PC-3 (cell line): ENCODE results near the gene FOXL1. TPM values are rescaled to one million over a fixed set of nuclear protein-coding genes. Genes with fewer than 3 reads are reported as not detected.

Source experiments
- ATAC-seq: fragments of 200-7000 bp; cut with Tn5 transposase; 2 replicates; pipeline ENCODE4 v1.9.1; 2020; ENCODE audit warnings: mild to moderate bottlenecking, moderate library complexity
- BruUV-seq: library from RNA; stranded (reverse); fragments of 400-500 nt; replicated peaks from 2 replicates; lab custom pipeline; 2021; lab: Mats Ljungman, UMichigan
- CTCF ChIA-PET: fragments of 300-600 bp; sonication (Branson Sonifier 250); formaldehyde crosslinking; loops from one replicate; lab custom pipeline; 2022; ENCODE audit warnings: antibody characterized with exemption; lab: Charles Lee
- POLR2A ChIA-PET: fragments of 300-600 bp; sonication (Branson Sonifier 250); formaldehyde crosslinking; loops from one replicate; lab custom pipeline; 2022; ENCODE audit warnings: antibody characterized with exemption; ENCODE audit not compliant: unreplicated experiment; lab: Charles Lee
- DNase-seq: peaks from one replicate; pipeline ENCODE4 v3.0.0-alpha.2; 2015
- H2AFZ ChIP-seq: fragments of 300-600 bp; sonication (generic); 2 replicates; pipeline ENCODE4 v1.6.0; 2016; ENCODE audit warnings: antibody characterized with exemption, low read length
- H3F3A ChIP-seq: fragments of 300-600 bp; sonication (generic); one replicate; pipeline ENCODE4 v1.6.0; 2017; ENCODE audit warnings: antibody characterized with exemption, low read length, control low read depth, mild to moderate bottlenecking; ENCODE audit not compliant: unreplicated experiment
- H3K27ac ChIP-seq: fragments of 300-600 bp; sonication (generic); 2 replicates; pipeline ENCODE4 v1.5.1; 2016; ENCODE audit warnings: mild to moderate bottlenecking, low read length
- H3K27me3 ChIP-seq: fragments of 300-600 bp; sonication (generic); 2 replicates; pipeline ENCODE4 v1.6.1; 2016; ENCODE audit warnings: low read length, mixed read lengths
- H3K36me3 ChIP-seq: fragments of 300-600 bp; sonication (generic); 2 replicates; pipeline ENCODE4 v1.6.1; 2016; ENCODE audit warnings: low read depth, mixed run types, low read length, mixed read lengths
- H3K4me1 ChIP-seq: fragments of 300-600 bp; sonication (generic); 2 replicates; pipeline ENCODE4 v1.5.1; 2016; ENCODE audit warnings: low read length; ENCODE audit not compliant: insufficient read depth
- H3K4me2 ChIP-seq: fragments of 300-600 bp; sonication (generic); 2 replicates; pipeline ENCODE4 v1.6.0; 2016; ENCODE audit warnings: low read length
- H3K4me3 ChIP-seq: fragments of 300-600 bp; sonication (generic); 2 replicates; pipeline ENCODE4 v1.5.1; 2016; ENCODE audit warnings: mild to moderate bottlenecking, low read length, mixed read lengths
- H3K79me2 ChIP-seq: fragments of 300-600 bp; sonication (generic); 2 replicates; pipeline ENCODE4 v1.6.1; 2017; ENCODE audit warnings: low read length, mixed read lengths
- H3K9ac ChIP-seq: fragments of 300-600 bp; sonication (generic); 2 replicates; pipeline ENCODE4 v1.6.0; 2016; ENCODE audit warnings: mild to moderate bottlenecking, low read length
- H3K9me2 ChIP-seq: fragments of 300-600 bp; sonication (generic); replicated peaks from 2 replicates; pipeline ENCODE4 v1.6.1; 2016; ENCODE audit warnings: mixed run types, low read length, mixed read lengths
- H3K9me3 ChIP-seq: fragments of 300-600 bp; sonication (generic); 2 replicates; pipeline ENCODE4 v1.6.1; 2016; ENCODE audit warnings: low read length, mixed read lengths
- H4K20me1 ChIP-seq: fragments of 300-600 bp; sonication (generic); 2 replicates; pipeline ENCODE4 v1.6.1; 2016; ENCODE audit warnings: low read length, mixed read lengths
- CTCF ChIP-seq: fragments of 300-600 bp; sonication (generic); conservative IDR thresholded peaks from 2 replicates; pipeline ENCODE4 v1.5.1; 2017; ENCODE audit warnings: antibody characterized with exemption, low read depth, mild to moderate bottlenecking, low read length
- EZH2 ChIP-seq: fragments of 300-600 bp; sonication (generic); IDR thresholded peaks from one replicate; pipeline ENCODE4 v1.6.1; 2017; ENCODE audit warnings: antibody characterized with exemption, mild to moderate bottlenecking, low read length; ENCODE audit not compliant: unreplicated experiment
- EZH2phosphoT487 ChIP-seq: fragments of 300-600 bp; sonication (generic); IDR thresholded peaks from 2 replicates; pipeline ENCODE4 v1.6.1; 2018; ENCODE audit warnings: mild to moderate bottlenecking, antibody characterized with exemption, low read length, borderline replicate concordance
- intact Hi-C: fragments of 100-400 bp; cut with micrococcal nuclease; formaldehyde crosslinking; loops from 2 replicates; pipeline ENCODE4 v1.9.0; 2023
- total RNA-seq: library from RNA; depleted of rRNA; stranded (reverse); fragments of >200 nt; gene quantifications from 2 replicates; pipeline ENCODE4 v1.2.3, GENCODE V29; 2014

Gene FOXL1
- total RNA-seq, 1 experiment from 2014 or later = 8.1 TPM

- no peaks in the 10 kb centered on the region for H3K27me3 ChIP-seq
- DNase-seq (no peak), ATAC-seq (no peak)
- no peak overlapping the region for H3K9ac ChIP-seq
- H4K20me1 ChIP-seq = no peaks in the 10 kb centered on the region
- H3K4me3 ChIP-seq = no peak overlapping the region
- no peak overlapping the region for H2AFZ ChIP-seq
- no peaks in the 10 kb centered on the region for H3K4me1 ChIP-seq
- intact Hi-C loops = no loop called here
- no TSS peak for BruUV-seq
- no peaks in the 10 kb centered on the region for H3K9me3 ChIP-seq
- TF ChIP-seq EZH2phosphoT487 = no peak
- TF ChIP-seq CTCF = no peak
- TF ChIP-seq EZH2 = no peak
- CTCF ChIA-PET = no interaction called here
- no peak overlapping the region for H3K27ac ChIP-seq
- no peaks in the 10 kb centered on the region for H3K79me2 ChIP-seq
- H3K9me2 ChIP-seq = no peaks in the 10 kb centered on the region
- POLR2A ChIA-PET = no interaction called here
- H3F3A ChIP-seq = no peaks in the 10 kb centered on the region
- no peaks in the 10 kb centered on the region; the same call in 1 of the 2 replicates for H3K36me3 ChIP-seq
- no peak overlapping the region for H3K4me2 ChIP-seq
Observed at GRCh38 chr16:86547286-86547685, 31.1 kb upstream of the FOXL1 start.

GRCh38 chr16:86549076-86549892 is 29.1 kb upstream of the FOXL1 start:
- Histone ChIP-seq H3K4me2 (no peak overlapping the region), H3K27me3 (no peaks in the 10 kb centered on the region), H3K79me2 (peaks cover 4% of the 10 kb centered on the region), H3K9ac (no peak overlapping the region), H3K9me2 (no peaks in the 10 kb centered on the region), H4K20me1 (no peaks in the 10 kb centered on the region), H3K4me1 (no peaks in the 10 kb centered on the region), H3K9me3 (no peaks in the 10 kb centered on the region), H3K36me3 (no peaks in the 10 kb centered on the region; the same call in 1 of the 2 replicates), H3K4me3 (no peak overlapping the region), H2AFZ (no peak overlapping the region), H3F3A (no peaks in the 10 kb centered on the region), H3K27ac (no peak overlapping the region)
- ChIA-PET POLR2A (no interaction called here), CTCF (no interaction called here)
- no TSS peak for BruUV-seq
- DNase-seq = no peak
- intact Hi-C loops = no loop called here
- TF ChIP-seq EZH2phosphoT487 (no peak), EZH2 (no peak), CTCF (no peak)
- no peak for ATAC-seq

GRCh38 chr16:86549893-86550190 is 28.5 kb upstream of the FOXL1 start:
- H3K4me2 ChIP-seq = no peak overlapping the region
- H3K9me2 ChIP-seq = no peaks in the 10 kb centered on the region
- peaks cover 10% of the 10 kb centered on the region for H3K79me2 ChIP-seq
- TF ChIP-seq EZH2 (no peak), CTCF (no peak), EZH2phosphoT487 (no peak)
- CTCF ChIA-PET = no interaction called here
- no peak overlapping the region for H2AFZ ChIP-seq
- no peak for ATAC-seq
- BruUV-seq = no TSS peak
- no peaks in the 10 kb centered on the region for H3F3A ChIP-seq
- H3K36me3 ChIP-seq = no peaks in the 10 kb centered on the region; the same call in 1 of the 2 replicates
- intact Hi-C loops = no loop called here
- H3K9me3 ChIP-seq = no peaks in the 10 kb centered on the region
- POLR2A ChIA-PET = no interaction called here
- H3K4me3 ChIP-seq = no peak overlapping the region
- no peaks in the 10 kb centered on the region for H3K27me3 ChIP-seq
- no peaks in the 10 kb centered on the region for H4K20me1 ChIP-seq
- H3K4me1 ChIP-seq = no peaks in the 10 kb centered on the region
- no peak overlapping the region for H3K27ac ChIP-seq
- H3K9ac ChIP-seq = no peak overlapping the region
- DNase-seq = no peak
